LNCAP (cell line): ENCODE measurements around the gene SSBP2.

ENCODE experiments used
- TF ChIP-seq, protein P1 (sequence below): fragments of 450-650 bp; IDR thresholded peaks from 2 replicates; pipeline ENCODE4 v1.5.1; 2017; ENCODE audit warnings: mild to moderate bottlenecking

The SSBP2 gene

DNA sequence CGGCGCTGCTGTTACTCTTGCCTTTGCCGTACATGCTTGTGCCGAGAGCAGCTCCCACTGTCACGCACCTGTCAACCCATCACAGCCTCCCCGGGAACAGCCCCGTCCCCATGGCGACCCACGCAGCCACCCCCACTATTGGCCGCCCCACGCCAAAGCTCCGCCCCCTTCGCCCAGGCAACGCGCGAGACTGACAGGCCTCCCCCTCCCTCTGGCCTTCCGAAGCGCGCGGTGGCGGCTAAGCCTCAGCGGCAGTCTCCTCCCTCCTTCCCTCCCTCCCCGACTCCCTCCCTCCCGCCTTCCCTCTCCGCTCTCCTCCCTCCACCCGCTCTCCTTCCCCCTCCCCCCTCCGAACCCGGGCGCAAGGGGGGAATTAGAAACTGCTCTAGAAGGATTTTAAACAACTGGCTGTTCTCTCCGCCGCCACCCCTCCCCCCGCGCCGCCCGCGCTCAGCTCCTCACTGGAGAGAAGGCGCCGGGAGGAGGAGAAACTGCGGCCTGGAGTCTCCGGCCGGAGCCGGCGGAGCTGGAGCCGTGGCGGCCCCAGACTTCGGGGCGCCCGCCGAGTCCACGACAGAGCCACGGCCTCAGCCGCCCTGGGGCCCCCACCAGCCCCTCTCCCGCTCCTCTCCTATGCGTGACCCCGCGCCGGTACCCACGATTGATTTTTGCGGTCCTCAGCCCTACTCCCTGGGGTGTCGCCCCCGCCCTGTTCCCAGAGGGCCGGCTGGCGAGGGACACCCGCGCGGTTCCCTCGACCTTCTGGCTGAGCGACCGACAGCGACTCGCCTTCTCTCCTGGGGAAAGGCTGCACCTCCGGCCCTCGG is at the start of gene SSBP2:
Gene SSBP2 (minus strand): TSS at position 89 of the 827 bp plus-strand sequence. CDS start 55 bp downstream, at position 34.
- TF ChIP-seq, protein P1, sequence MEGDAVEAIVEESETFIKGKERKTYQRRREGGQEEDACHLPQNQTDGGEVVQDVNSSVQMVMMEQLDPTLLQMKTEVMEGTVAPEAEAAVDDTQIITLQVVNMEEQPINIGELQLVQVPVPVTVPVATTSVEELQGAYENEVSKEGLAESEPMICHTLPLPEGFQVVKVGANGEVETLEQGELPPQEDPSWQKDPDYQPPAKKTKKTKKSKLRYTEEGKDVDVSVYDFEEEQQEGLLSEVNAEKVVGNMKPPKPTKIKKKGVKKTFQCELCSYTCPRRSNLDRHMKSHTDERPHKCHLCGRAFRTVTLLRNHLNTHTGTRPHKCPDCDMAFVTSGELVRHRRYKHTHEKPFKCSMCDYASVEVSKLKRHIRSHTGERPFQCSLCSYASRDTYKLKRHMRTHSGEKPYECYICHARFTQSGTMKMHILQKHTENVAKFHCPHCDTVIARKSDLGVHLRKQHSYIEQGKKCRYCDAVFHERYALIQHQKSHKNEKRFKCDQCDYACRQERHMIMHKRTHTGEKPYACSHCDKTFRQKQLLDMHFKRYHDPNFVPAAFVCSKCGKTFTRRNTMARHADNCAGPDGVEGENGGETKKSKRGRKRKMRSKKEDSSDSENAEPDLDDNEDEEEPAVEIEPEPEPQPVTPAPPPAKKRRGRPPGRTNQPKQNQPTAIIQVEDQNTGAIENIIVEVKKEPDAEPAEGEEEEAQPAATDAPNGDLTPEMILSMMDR, result no peak

DNA sequence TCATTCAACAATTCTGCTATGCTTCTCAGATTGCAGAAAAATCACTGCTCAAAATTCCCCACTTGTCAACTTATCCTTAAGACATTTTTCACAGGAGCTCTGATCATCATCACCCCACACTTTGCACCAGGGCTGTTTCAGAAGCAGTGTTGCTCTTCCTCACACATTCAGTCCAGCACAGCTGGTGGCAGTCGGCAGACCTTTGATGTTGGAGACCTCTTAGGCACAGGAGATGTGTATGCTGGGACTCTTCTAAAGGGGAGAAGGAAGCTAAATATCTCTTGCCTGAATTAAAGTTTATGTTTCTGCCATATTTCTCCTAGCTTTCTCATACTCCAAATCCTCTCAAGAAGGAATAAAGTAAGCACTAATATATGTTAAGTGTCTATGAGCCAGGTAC is 44.8 kb upstream of the SSBP2 start:
- TF ChIP-seq, protein P1, result no peak

DNA sequence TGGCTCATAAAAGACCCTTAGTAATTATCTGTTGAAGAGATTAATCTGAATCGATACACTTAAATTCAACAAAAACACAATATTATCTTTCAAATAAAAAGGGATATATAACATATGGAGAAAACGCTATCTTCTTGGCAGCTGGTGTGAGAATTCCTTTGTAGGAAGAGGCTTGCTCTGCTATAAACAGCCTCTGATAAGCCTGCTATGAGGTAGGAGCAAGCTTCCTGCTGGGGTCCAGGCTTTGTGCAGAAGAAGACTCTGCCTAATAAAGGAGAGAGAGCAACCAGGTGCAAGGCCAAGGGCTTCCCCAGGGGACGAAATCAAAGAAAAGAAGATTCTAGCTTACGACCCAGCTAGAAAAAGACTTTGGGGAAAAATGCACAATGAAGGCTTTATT is 43.3 kb upstream of the SSBP2 start:
- TF ChIP-seq, protein P1, result no peak

DNA sequence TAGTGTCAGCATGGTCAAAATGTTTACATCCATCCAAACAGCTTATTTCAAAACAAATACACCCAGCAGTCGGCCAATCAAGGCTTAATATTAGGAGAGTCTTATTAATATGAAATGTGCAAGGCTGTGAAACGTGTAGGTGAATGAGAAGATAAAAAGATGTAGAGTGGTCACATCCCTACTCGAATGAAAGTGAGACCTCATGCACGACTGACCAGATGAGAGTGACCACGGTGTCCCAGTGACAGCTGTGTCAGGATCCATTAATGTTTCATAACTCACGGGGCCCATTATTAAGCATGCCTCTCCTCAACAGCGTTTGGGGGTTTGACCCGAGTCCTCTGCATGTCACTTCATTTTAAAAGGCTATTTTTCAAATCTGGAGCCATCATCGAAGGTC is 39.4 kb upstream of the SSBP2 start:
- TF ChIP-seq, protein P1, result no peak

DNA sequence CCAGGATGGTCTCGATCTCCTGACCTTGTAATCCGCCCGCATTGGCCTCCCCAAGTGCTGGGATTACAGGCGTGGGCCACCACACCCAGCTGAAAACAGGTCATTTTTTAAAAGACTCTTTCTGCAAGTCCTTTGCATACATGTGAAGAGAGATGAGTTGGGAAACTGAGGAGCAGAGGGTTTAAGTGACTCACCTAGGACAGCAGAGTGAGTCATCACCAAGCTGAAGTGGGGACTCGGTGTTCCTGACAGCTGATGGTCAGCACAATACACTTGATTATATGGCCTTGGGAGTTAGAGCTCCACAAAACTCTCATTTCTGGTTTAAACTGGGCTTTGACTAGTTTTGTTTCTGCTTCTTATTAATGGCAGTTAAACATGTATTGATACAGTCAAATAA is 38.1 kb upstream of the SSBP2 start:
- TF ChIP-seq, protein P1, result no peak

DNA sequence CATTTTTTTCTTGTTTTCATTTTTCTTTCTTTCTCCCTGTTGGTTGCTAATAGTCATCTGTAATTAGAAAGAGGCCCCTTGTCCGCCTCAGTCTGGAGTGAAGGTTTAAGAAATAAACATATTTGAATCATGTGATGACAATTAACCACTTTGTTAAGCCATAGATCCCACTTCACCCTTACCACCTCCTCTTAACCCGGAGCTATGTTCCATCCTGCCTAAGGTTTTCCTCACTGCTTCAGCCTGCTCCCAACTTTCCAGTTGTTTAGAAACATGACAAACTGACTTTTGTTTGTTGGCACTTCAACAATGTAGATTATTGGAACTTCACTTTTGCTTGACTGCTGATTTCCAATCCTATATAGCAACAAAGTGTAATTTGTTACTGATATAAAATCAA is 37.4 kb upstream of the SSBP2 start:
- TF ChIP-seq, protein P1, result no peak

DNA sequence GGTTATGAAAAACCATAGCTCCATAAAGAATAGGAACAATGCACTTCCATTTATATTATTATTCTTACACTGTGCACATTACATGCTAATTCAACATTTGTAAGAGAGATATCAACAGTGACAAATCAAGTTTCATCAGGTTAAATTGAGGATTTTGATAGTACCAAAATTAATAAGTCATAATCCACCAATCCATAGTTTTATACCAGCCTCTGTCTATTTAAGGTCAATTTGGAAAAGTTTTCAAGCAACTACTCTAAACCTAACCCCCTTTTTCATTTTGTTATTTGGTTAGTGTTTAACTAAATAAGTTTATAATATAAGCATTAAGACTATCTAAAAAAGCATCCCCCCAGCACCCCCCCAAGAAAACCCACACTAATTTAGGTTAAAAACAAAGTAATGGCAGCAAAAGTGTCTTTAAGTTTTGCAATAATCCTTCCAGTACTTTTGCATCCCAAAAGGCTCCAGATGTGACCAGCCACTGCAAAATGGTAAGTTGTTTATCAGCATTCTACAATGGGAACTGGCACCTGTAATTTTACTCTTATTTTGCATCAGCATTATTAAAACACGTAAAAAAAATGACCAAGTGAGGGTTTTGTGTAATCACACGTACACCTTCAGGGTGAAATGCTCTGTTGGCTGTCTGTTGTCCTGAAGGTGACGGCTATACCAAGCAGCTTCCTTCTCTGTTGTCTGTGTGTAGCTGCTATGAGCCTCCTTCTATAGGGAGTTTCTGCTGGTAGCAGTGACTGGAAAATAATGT is 36.8 kb upstream of the SSBP2 start:
- TF ChIP-seq, protein P1, result no peak
